Mucosa of rectum (tissue), 2 donors: Measurements from ENCODE around the gene ZNF680.
A peak's percentile ranks its signal among the peaks of the same experiment; 100 is the strongest.

Source experiments
- H3K27ac ChIP-seq, 2 donors: one replicate each; pipeline ENCODE4 v1.7.0; 2013; ENCODE audit warnings: inconsistent platforms in 2 of 2, low read depth in 2 of 2, low read length in 2 of 2
- H3K27me3 ChIP-seq, 2 donors: one replicate each; pipeline ENCODE4 v1.7.0; 2013; ENCODE audit warnings: low read length in 2 of 2; ENCODE audit not compliant: control insufficient read depth in 2 of 2, insufficient read depth in 2 of 2
- H3K36me3 ChIP-seq, 2 donors: one replicate each; pipeline ENCODE4 v1.7.0; 2013; ENCODE audit warnings: low read length in 2 of 2; ENCODE audit not compliant: control insufficient read depth in 2 of 2, insufficient read depth in 2 of 2
- H3K4me1 ChIP-seq, 2 donors: one replicate each; pipeline ENCODE4 v1.7.0; 2013; ENCODE audit warnings: low read length in 2 of 2, mild to moderate bottlenecking in 1 of 2; ENCODE audit not compliant: control insufficient read depth in 2 of 2, insufficient read depth in 2 of 2
- H3K4me3 ChIP-seq, 2 donors: one replicate each; pipeline ENCODE4 v1.7.0; 2013; ENCODE audit warnings: low read length in 2 of 2
- H3K9ac ChIP-seq, 2 donors: one replicate each; pipeline ENCODE4 v1.7.0; 2013; ENCODE audit warnings: low read length in 2 of 2, low read depth in 1 of 2, mild to moderate bottlenecking in 1 of 2
- H3K9me3 ChIP-seq, 2 donors: one replicate each; pipeline ENCODE4 v1.7.0; 2013; ENCODE audit warnings: low read length in 2 of 2; ENCODE audit not compliant: control insufficient read depth in 2 of 2
- donor health status: healthy.
- donor health status: Normal muscosa, but diverticular disease.

ZNF680 gene

GRCh38 chr7:64516451-64516850 lies 46.4 kb downstream of the ZNF680 start:
- Histone ChIP-seq H3K27me3 (no peaks in the 10 kb centered on the region), H3K36me3 (peaks cover 0 to 2% of the 10 kb centered on the region in 2 donors), H3K4me1 (no peaks in the 10 kb centered on the region), H3K9ac (no peak overlapping the region), H3K27ac (no peak overlapping the region), H3K9me3 (peaks cover 21 to 27% of the 10 kb centered on the region in 2 donors), H3K4me3 (no peak overlapping the region)

- H3K27me3 ChIP-seq: no peaks in the 10 kb centered on the region
- no peak overlapping the region for H3K4me3 ChIP-seq
- H3K4me1 ChIP-seq: no peaks in the 10 kb centered on the region
- no peaks in the 10 kb centered on the region for H3K36me3 ChIP-seq
- H3K9me3 ChIP-seq: peaks cover 17 to 23% of the 10 kb centered on the region in 2 donors
- H3K27ac ChIP-seq: no peak overlapping the region
- no peak overlapping the region for H3K9ac ChIP-seq
These were observed 47.1 kb downstream of the ZNF680 start for GRCh38 chr7:64515781-64516180.

GRCh38 chr7:64515330-64515729 lies 47.5 kb downstream of the ZNF680 start:
- H3K4me3 ChIP-seq: no peak overlapping the region
- H3K27ac ChIP-seq: no peak overlapping the region
- H3K36me3 ChIP-seq: no peaks in the 10 kb centered on the region
- H3K4me1 ChIP-seq: no peaks in the 10 kb centered on the region
- H3K9me3 ChIP-seq: peaks cover 17 to 23% of the 10 kb centered on the region in 2 donors
- H3K9ac ChIP-seq: no peak overlapping the region
- no peaks in the 10 kb centered on the region for H3K27me3 ChIP-seq

- no peak overlapping the region for H3K4me3 ChIP-seq
- no peaks in the 10 kb centered on the region for H3K36me3 ChIP-seq
- peaks cover 11 to 20% of the 10 kb centered on the region in 2 donors for H3K9me3 ChIP-seq
These were observed 53.3 kb downstream of the ZNF680 start for GRCh38 chr7:64509583-64509982.

GRCh38 chr7:64504581-64505120 lies 58.2 kb downstream of the ZNF680 start:
- Histone ChIP-seq H3K4me1 (no peaks in the 10 kb centered on the region), H3K27ac (no peak overlapping the region), H3K9ac (no peak overlapping the region), H3K36me3 (no peaks in the 10 kb centered on the region), H3K4me3 (no peak overlapping the region), H3K27me3 (no peaks in the 10 kb centered on the region), H3K9me3 (peaks cover 11 to 24% of the 10 kb centered on the region in 2 donors)

More at GRCh38 chr7:64509583-64509982, 53.3 kb downstream of the ZNF680 start:
- Histone ChIP-seq H3K9ac (no peak overlapping the region), H3K27ac (no peak overlapping the region), H3K4me1 (no peaks in the 10 kb centered on the region), H3K27me3 (no peaks in the 10 kb centered on the region)

- Histone ChIP-seq H3K27ac (no peak overlapping the region), H3K27me3 (no peaks in the 10 kb centered on the region), H3K4me1 (no peaks in the 10 kb centered on the region), H3K9me3 (peaks cover 0 to 13% of the 10 kb centered on the region in 2 donors), H3K36me3 (no peaks in the 10 kb centered on the region), H3K4me3 (no peak overlapping the region), H3K9ac (no peak overlapping the region)
These were observed 64.6 kb downstream of the ZNF680 start for GRCh38 chr7:64498270-64498669.

GRCh38 chr7:64494912-64495461 lies 67.9 kb downstream of the ZNF680 start:
- Histone ChIP-seq H3K27ac (no peak overlapping the region), H3K9ac (no peak overlapping the region), H3K4me3 (peak overlapping the region in 1 of 2 donors; percentile 38), H3K27me3 (no peaks in the 10 kb centered on the region), H3K9me3 (peaks cover under 1 to 7% of the 10 kb centered on the region in 2 donors), H3K36me3 (no peaks in the 10 kb centered on the region), H3K4me1 (no peaks in the 10 kb centered on the region)

- H3K4me1 ChIP-seq: no peaks in the 10 kb centered on the region
- no peak overlapping the region for H3K4me3 ChIP-seq
- H3K9me3 ChIP-seq: peaks cover under 1 to 3% of the 10 kb centered on the region in 2 donors
- H3K27ac ChIP-seq: no peak overlapping the region
- no peaks in the 10 kb centered on the region for H3K27me3 ChIP-seq
- no peak overlapping the region for H3K9ac ChIP-seq
- no peaks in the 10 kb centered on the region for H3K36me3 ChIP-seq
These were observed 77.2 kb downstream of the ZNF680 start for GRCh38 chr7:64485623-64486022.
